ENCODE results near the gene ARHGEF37.

Gene ARHGEF37

GRCh38 chr5:149552038-149552494 is 29.2 kb upstream of the ARHGEF37 start:
- H3K27me3 ChIP-seq (ENCODE audit: insufficient read depth, low read length, poor library complexity), result no peaks in the 10 kb centered on the region
- H3K4me2 ChIP-seq (ENCODE audit: insufficient read depth, low read length), result peak overlapping the region; percentile 82
- H3K9me3 ChIP-seq (ENCODE audit: insufficient read depth, low read length, severe bottlenecking), result no peaks in the 10 kb centered on the region
- no peak for ATAC-seq (ENCODE audit: insufficient read depth, low read depth)
- peaks cover 5% of the 10 kb centered on the region; the same call in 1 of the 2 replicates for H4K20me1 ChIP-seq (ENCODE audit: insufficient read depth, low read length)
- TF ChIP-seq EZH2 (IDR thresholded peaks at IDR 0.05; ENCODE audit: borderline replicate concordance, low read depth, low read length, severe bottlenecking), result no peak
- no peak for TF ChIP-seq CTCF (IDR thresholded peaks at IDR 0.05; ENCODE audit: borderline replicate concordance, extremely low read depth, low read length, poor library complexity, severe bottlenecking)
- H3K4me3 ChIP-seq (ENCODE audit: low read depth in 1 of 2, low read length in 2 of 2), result peak overlapping the region; percentile 46 to 92
- peak overlapping the region; percentile 88 for H3K27ac ChIP-seq (ENCODE audit: low read length)
- H2AFZ ChIP-seq (ENCODE audit: low read depth, low read length), result peak overlapping the region; percentile 81
- peaks cover 37% of the 10 kb centered on the region for H3K36me3 ChIP-seq (ENCODE audit: insufficient read depth, low read length)
- peak overlapping the region; percentile 75 for H3K9ac ChIP-seq (ENCODE audit: low read depth, low read length)
- DNase-seq, result no peak
- peaks cover 49% of the 10 kb centered on the region for H3K79me2 ChIP-seq (ENCODE audit: insufficient read depth, low read length)
- peaks cover 35% of the 10 kb centered on the region for H3K4me1 ChIP-seq (ENCODE audit: insufficient read depth, low read length)

- H2AFZ ChIP-seq (ENCODE audit: low read depth, low read length), result no peak overlapping the region
Observed at GRCh38 chr5:149552553-149553160, 28.6 kb upstream of the ARHGEF37 start.

GRCh38 chr5:149559706-149560105 is 21.6 kb upstream of the ARHGEF37 start:
- Histone ChIP-seq H3K4me2 (ENCODE audit: insufficient read depth, low read length) (no peak overlapping the region), H4K20me1 (ENCODE audit: insufficient read depth, low read length) (no peaks in the 10 kb centered on the region), H3K9ac (ENCODE audit: low read depth, low read length) (no peak overlapping the region), H3K36me3 (ENCODE audit: insufficient read depth, low read length) (no peaks in the 10 kb centered on the region), H3K79me2 (ENCODE audit: insufficient read depth, low read length) (no peaks in the 10 kb centered on the region), H3K9me3 (ENCODE audit: insufficient read depth, low read length, severe bottlenecking) (no peaks in the 10 kb centered on the region), H3K27ac (ENCODE audit: low read length) (no peak overlapping the region), H3K4me1 (ENCODE audit: insufficient read depth, low read length) (no peaks in the 10 kb centered on the region), H2AFZ (ENCODE audit: low read depth, low read length) (no peak overlapping the region), H3K4me3 (ENCODE audit: low read depth in 1 of 2, low read length in 2 of 2) (no peak overlapping the region), H3K27me3 (ENCODE audit: insufficient read depth, low read length, poor library complexity) (no peaks in the 10 kb centered on the region)
- TF ChIP-seq CTCF (IDR thresholded peaks at IDR 0.05; ENCODE audit: borderline replicate concordance, extremely low read depth, low read length, poor library complexity, severe bottlenecking) (no peak), EZH2 (IDR thresholded peaks at IDR 0.05; ENCODE audit: borderline replicate concordance, low read depth, low read length, severe bottlenecking) (no peak)
- DNase-seq (no peak), ATAC-seq (ENCODE audit: insufficient read depth, low read depth) (no peak)

More at GRCh38 chr5:149552553-149553160, 28.6 kb upstream of the ARHGEF37 start:
- H3K4me1 ChIP-seq (ENCODE audit: insufficient read depth, low read length), result peaks cover 29% of the 10 kb centered on the region
- no peak overlapping the region for H3K27ac ChIP-seq (ENCODE audit: low read length)
- no peak for ATAC-seq (ENCODE audit: insufficient read depth, low read depth)
- H3K9ac ChIP-seq (ENCODE audit: low read depth, low read length), result peak overlapping the region; percentile 75
- peak overlapping the region; percentile 82; the same call in 1 of the 2 replicates for H3K4me2 ChIP-seq (ENCODE audit: insufficient read depth, low read length)
- no peak for DNase-seq
- H3K4me3 ChIP-seq (ENCODE audit: low read depth in 1 of 2, low read length in 2 of 2), result peak overlapping the region in 1 of 2 experiments; percentile 92; a peak in 1 of 4 replicates
- 0 out of 2 replicates have a peak, but pooled peaks cover 3% of the 10 kb centered on the region for H4K20me1 ChIP-seq (ENCODE audit: insufficient read depth, low read length)
- peaks cover 31% of the 10 kb centered on the region for H3K36me3 ChIP-seq (ENCODE audit: insufficient read depth, low read length)
- H3K27me3 ChIP-seq (ENCODE audit: insufficient read depth, low read length, poor library complexity), result no peaks in the 10 kb centered on the region
- H3K9me3 ChIP-seq (ENCODE audit: insufficient read depth, low read length, severe bottlenecking), result no peaks in the 10 kb centered on the region
- peaks cover 43% of the 10 kb centered on the region for H3K79me2 ChIP-seq (ENCODE audit: insufficient read depth, low read length)
- TF ChIP-seq EZH2 (IDR thresholded peaks at IDR 0.05; ENCODE audit: borderline replicate concordance, low read depth, low read length, severe bottlenecking) (no peak), CTCF (IDR thresholded peaks at IDR 0.05; ENCODE audit: borderline replicate concordance, extremely low read depth, low read length, poor library complexity, severe bottlenecking) (no peak)

Data from DND-41 (cell line).